HEK293T (cell line): ENCODE data around the gene BFSP2.
"Not testable (repeated sequence)": the region's sequence is repeated elsewhere in the genome, so short reads cannot be mapped to it uniquely, and the experiment has no call there.

Experiments
- CTCF ChIA-PET: fragments of 350-600 bp; formaldehyde crosslinking; extraction: SDS; loops from one replicate; lab custom pipeline; 2021; ENCODE audit warnings: antibody characterized with exemption, inconsistent platforms; lab: Yijun Ruan, JAX
- POLR2A ChIA-PET: fragments of 350-600 bp; formaldehyde crosslinking; extraction: SDS; loops from one replicate; lab custom pipeline; 2020; ENCODE audit warnings: antibody characterized with exemption, inconsistent platforms; lab: Yijun Ruan, JAX
- DNase-seq: peaks from one replicate; pipeline ENCODE4 v3.0.0; 2012; ENCODE audit warnings: mixed read lengths; ENCODE audit errors: extremely low spot score
- ARNT ChIP-seq: fragments of 450-650 bp; IDR thresholded peaks from 2 replicates; pipeline ENCODE4 v1.6.1; 2017; ENCODE audit warnings: mild to moderate bottlenecking
- BHLHE40 ChIP-seq: fragments of 450-650 bp; IDR thresholded peaks from 2 replicates; pipeline ENCODE4 v1.6.1; 2016; ENCODE audit warnings: mild to moderate bottlenecking, moderate library complexity, borderline replicate concordance
- CTBP1 ChIP-seq: fragments of 450-650 bp; IDR thresholded peaks from 2 replicates; pipeline ENCODE4 v1.6.1; 2016; ENCODE audit warnings: borderline replicate concordance
- ELF4 ChIP-seq: fragments of 450-650 bp; IDR thresholded peaks from 2 replicates; pipeline ENCODE4 v1.6.1; 2017; ENCODE audit warnings: antibody characterized with exemption
- FOXA1 ChIP-seq: fragments of 450-650 bp; IDR thresholded peaks from 2 replicates; pipeline ENCODE4 v1.6.1; 2016; ENCODE audit warnings: mild to moderate bottlenecking
- FOXK2 ChIP-seq: fragments of 450-650 bp; IDR thresholded peaks from 2 replicates; pipeline ENCODE4 v1.6.1; 2016; ENCODE audit warnings: mild to moderate bottlenecking
- FOXM1 ChIP-seq: fragments of 450-650 bp; IDR thresholded peaks from 2 replicates; pipeline ENCODE4 v1.6.1; 2017; ENCODE audit warnings: mild to moderate bottlenecking, borderline replicate concordance
- HDGF ChIP-seq: fragments of 450-650 bp; IDR thresholded peaks from 2 replicates; pipeline ENCODE4 v1.6.1; 2017; ENCODE audit warnings: antibody characterized with exemption, borderline replicate concordance
- L3MBTL2 ChIP-seq: fragments of 450-650 bp; conservative IDR thresholded peaks from 2 replicates; pipeline ENCODE4 v1.6.1; 2016; ENCODE audit warnings: mild to moderate bottlenecking
- LEF1 ChIP-seq: fragments of 450-650 bp; IDR thresholded peaks from 2 replicates; pipeline ENCODE4 v1.6.1; 2017; ENCODE audit warnings: mild to moderate bottlenecking, borderline replicate concordance
- NFRKB ChIP-seq: fragments of 450-650 bp; IDR thresholded peaks from 2 replicates; pipeline ENCODE4 v1.6.1; 2016; ENCODE audit warnings: mild to moderate bottlenecking, moderate library complexity
- SP1 ChIP-seq: fragments of 450-650 bp; IDR thresholded peaks from 2 replicates; pipeline ENCODE4 v1.6.1; 2017
- SUZ12 ChIP-seq: fragments of 450-650 bp; IDR thresholded peaks from 2 replicates; pipeline ENCODE4 v1.6.1; 2016; ENCODE audit warnings: mild to moderate bottlenecking
- TARDBP ChIP-seq: fragments of 450-650 bp; IDR thresholded peaks from 2 replicates; pipeline ENCODE4 v1.6.1; 2016
- ZNF384 ChIP-seq: fragments of 450-650 bp; IDR thresholded peaks from 2 replicates; pipeline ENCODE4 v1.6.1; 2016
- TF ChIP-seq, protein P1 (sequence below): fragments of 450-650 bp; IDR thresholded peaks from 2 replicates; pipeline ENCODE4 v1.6.1; 2016

The BFSP2 gene

GRCh38 chr3:133520286-133520685 is 120.4 kb downstream of the BFSP2 start:
- CTCF ChIA-PET: no interaction called here
- TF ChIP-seq ZNF384 (no peak), NFRKB (no peak), FOXM1 (no peak), SP1 (no peak), ARNT (no peak), TARDBP (no peak), CTBP1 (no peak), HDGF (no peak), ELF4 (no peak), FOXA1 (no peak), LEF1 (no peak), FOXK2 (no peak), BHLHE40 (no peak), SUZ12 (no peak), L3MBTL2 (no peak)
- TF ChIP-seq, protein P1, sequence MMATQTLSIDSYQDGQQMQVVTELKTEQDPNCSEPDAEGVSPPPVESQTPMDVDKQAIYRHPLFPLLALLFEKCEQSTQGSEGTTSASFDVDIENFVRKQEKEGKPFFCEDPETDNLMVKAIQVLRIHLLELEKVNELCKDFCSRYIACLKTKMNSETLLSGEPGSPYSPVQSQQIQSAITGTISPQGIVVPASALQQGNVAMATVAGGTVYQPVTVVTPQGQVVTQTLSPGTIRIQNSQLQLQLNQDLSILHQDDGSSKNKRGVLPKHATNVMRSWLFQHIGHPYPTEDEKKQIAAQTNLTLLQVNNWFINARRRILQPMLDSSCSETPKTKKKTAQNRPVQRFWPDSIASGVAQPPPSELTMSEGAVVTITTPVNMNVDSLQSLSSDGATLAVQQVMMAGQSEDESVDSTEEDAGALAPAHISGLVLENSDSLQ: no peak
- no peak for DNase-seq
- POLR2A ChIA-PET: no interaction called here

- CTCF ChIA-PET, DNase-seq, POLR2A ChIA-PET: not testable (repeated sequence)
Observed at GRCh38 chr3:133520938-133521337, 121.1 kb downstream of the BFSP2 start.

- POLR2A ChIA-PET: no interaction called here
- DNase-seq: no peak
- TF ChIP-seq FOXA1: no peak
- TF ChIP-seq ZNF384: no peak
- no peak for TF ChIP-seq SP1
- TF ChIP-seq FOXK2: no peak
- TF ChIP-seq SUZ12: no peak
- TF ChIP-seq TARDBP: no peak
- no peak for TF ChIP-seq ARNT
- no peak for TF ChIP-seq L3MBTL2
- CTCF ChIA-PET: no interaction called here
Observed at GRCh38 chr3:133521946-133522345, 122.1 kb downstream of the BFSP2 start.

GRCh38 chr3:133523758-133524157 is 123.9 kb downstream of the BFSP2 start:
- CTCF ChIA-PET, POLR2A ChIA-PET, DNase-seq: not testable (repeated sequence)
